Sigmoid colon (tissue), 7 donors: Measurements from ENCODE around the gene KCNIP3. TPM values are rescaled to one million over a fixed set of nuclear protein-coding genes. Genes with fewer than 3 reads are reported as not detected.

Source experiments
- DNase-seq: peaks from one replicate; pipeline ENCODE4 v3.0.0-alpha.2; 2019
- H3K27ac ChIP-seq, 4 donors: fragments of 200-600 bp; sonication (generic); one replicate each; pipeline ENCODE4 v1.5.1; 2016 to 2019; ENCODE audit warnings: mild to moderate bottlenecking in 1 of 4
- H3K27me3 ChIP-seq, 3 donors: fragments of 200-600 bp; sonication (generic); one replicate each; pipeline ENCODE4 v1.5.1; 2019; ENCODE audit warnings: mild to moderate bottlenecking in 1 of 3
- H3K36me3 ChIP-seq, 4 donors: fragments of 200-600 bp; sonication (generic); one replicate each; pipeline ENCODE4 v1.5.1; 2016 to 2019
- H3K4me1 ChIP-seq, 4 donors: fragments of 200-600 bp; sonication (generic); one replicate each; pipeline ENCODE4 v1.5.1; 2017 to 2019
- H3K4me3 ChIP-seq, 4 donors: fragments of 200-600 bp; sonication (generic); one replicate each; pipeline ENCODE4 v1.5.1; 2017 to 2019; ENCODE audit warnings: mild to moderate bottlenecking in 2 of 4, moderate library complexity in 1 of 4
- H3K9me3 ChIP-seq, 4 donors: fragments of 200-600 bp in 3 of 4; sonication (generic) in 3 of 4; one replicate each; pipeline versions ENCODE4 v1.5.1 to v1.6.1; 2013 to 2019
- EP300 ChIP-seq, 4 donors: sonication (generic); formaldehyde crosslinking; IDR thresholded peaks; one replicate each; pipeline ENCODE4 v1.6.1; 2017; ENCODE audit warnings: antibody characterized with exemption in 4 of 4
- POLR2A ChIP-seq, 2 donors: fragments of 450-650 bp; IDR thresholded peaks; one replicate each; pipeline ENCODE4 v1.6.1; 2016; ENCODE audit warnings: antibody characterized with exemption in 2 of 2, mild to moderate bottlenecking in 2 of 2, moderate library complexity in 2 of 2
- POLR2AphosphoS5 ChIP-seq, 4 donors: sonication (generic); formaldehyde crosslinking; IDR thresholded peaks; one replicate each; pipeline ENCODE4 v1.6.1; 2017; ENCODE audit warnings: antibody characterized with exemption in 4 of 4
- WGBS, 2 donors: extraction: QIAGEN DNeasy Blood & Tissue Kit; methylation state at CpG; one replicate each; pipeline ENCODE4 v1.1.7; 2013; 5-methylcytosine and 5-hydroxymethylcytosine counted together
- intact Hi-C: fragments of 100-400 bp; cut with DNase I; formaldehyde crosslinking; loops from one replicate; pipeline ENCODE4 v1.15.1; 2023
- polyA plus RNA-seq, 3 donors: library from polyadenylated mRNA; stranded (reverse); fragments of 200-250 nt; gene quantifications; one replicate each; pipeline ENCODE4 v1.2.3, GENCODE V29; 2013
- total RNA-seq, 4 donors: library from RNA; depleted of rRNA; stranded (reverse); fragments of >200 nt; gene quantifications; one replicate each; pipeline ENCODE4 v1.1.0, GENCODE V29; 2016
- TF ChIP-seq, protein P1 (sequence below), 4 experiments: fragments of 450-650 bp in 3 of 4; fragments of 200-600 bp in 1 of 4; IDR thresholded peaks; one replicate each; pipeline ENCODE4 v1.5.1; 2016 to 2019; ENCODE audit warnings: antibody characterized with exemption in 4 of 4, mild to moderate bottlenecking in 3 of 4, moderate library complexity in 2 of 4
- donor health status: healthy with polysubstance abuse.
- donor health status: Bipolar disorder and iron deficiency.
- donor health status: healthy.

The KCNIP3 gene
- total and polyA plus RNA-seq, 7 donors, result 1.8 to 23.8 (median 11.8) TPM

DNA sequence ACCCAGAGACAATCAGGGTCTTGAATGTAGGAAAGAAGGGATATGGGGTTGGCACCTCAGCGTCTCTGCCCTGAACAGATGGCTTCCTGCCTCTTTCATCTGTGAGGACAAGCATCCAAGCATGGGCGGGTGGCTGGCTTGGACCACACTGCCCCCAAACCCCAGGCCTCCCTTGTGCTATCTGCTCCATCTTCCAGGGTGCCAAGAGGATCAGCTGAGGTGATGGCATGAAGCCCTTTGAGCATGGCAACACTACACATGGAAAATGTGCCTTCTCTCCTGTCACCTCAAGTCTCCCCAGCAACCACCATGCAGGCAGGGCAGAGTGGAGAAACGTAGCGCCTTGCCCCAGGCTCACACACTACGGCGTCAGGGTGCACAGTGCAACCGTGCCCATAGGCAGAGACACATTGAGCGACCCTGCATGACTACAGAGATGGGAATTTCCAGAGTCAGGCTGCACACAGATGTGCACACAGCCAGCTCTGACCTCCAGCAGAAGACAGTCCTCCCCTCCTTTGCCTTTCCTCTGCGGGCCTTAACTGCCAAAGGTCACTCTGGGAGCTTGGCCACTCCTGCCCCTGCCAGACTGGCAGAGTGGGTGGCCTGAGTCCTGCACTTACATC, 1.5 kb downstream of the KCNIP3 start:
- H3K36me3 ChIP-seq, result no peaks in the 10 kb centered on the region
- WGBS, 2 donors, result 87 to 88% methylated on average over 9 of the region's 9 CpGs
- H3K27me3 ChIP-seq, result peaks cover 4 to 48% (median 16%) of the 10 kb centered on the region in 3 donors
- H3K4me3 ChIP-seq, result no peak overlapping the region
- TF ChIP-seq POLR2A (IDR thresholded peaks at IDR 0.05) (no peak), POLR2AphosphoS5 (IDR thresholded peaks at IDR 0.05) (no peak), EP300 (IDR thresholded peaks at IDR 0.05) (no peak)
- TF ChIP-seq, protein P1, sequence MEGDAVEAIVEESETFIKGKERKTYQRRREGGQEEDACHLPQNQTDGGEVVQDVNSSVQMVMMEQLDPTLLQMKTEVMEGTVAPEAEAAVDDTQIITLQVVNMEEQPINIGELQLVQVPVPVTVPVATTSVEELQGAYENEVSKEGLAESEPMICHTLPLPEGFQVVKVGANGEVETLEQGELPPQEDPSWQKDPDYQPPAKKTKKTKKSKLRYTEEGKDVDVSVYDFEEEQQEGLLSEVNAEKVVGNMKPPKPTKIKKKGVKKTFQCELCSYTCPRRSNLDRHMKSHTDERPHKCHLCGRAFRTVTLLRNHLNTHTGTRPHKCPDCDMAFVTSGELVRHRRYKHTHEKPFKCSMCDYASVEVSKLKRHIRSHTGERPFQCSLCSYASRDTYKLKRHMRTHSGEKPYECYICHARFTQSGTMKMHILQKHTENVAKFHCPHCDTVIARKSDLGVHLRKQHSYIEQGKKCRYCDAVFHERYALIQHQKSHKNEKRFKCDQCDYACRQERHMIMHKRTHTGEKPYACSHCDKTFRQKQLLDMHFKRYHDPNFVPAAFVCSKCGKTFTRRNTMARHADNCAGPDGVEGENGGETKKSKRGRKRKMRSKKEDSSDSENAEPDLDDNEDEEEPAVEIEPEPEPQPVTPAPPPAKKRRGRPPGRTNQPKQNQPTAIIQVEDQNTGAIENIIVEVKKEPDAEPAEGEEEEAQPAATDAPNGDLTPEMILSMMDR (IDR thresholded peaks at IDR 0.05), result no peak
- peaks cover 0 to 3% (median 0%) of the 10 kb centered on the region in 4 donors for H3K4me1 ChIP-seq
- no peak for DNase-seq
- intact Hi-C loops, result no loop called here
- H3K27ac ChIP-seq, result no peak overlapping the region
- no peaks in the 10 kb centered on the region for H3K9me3 ChIP-seq

DNA sequence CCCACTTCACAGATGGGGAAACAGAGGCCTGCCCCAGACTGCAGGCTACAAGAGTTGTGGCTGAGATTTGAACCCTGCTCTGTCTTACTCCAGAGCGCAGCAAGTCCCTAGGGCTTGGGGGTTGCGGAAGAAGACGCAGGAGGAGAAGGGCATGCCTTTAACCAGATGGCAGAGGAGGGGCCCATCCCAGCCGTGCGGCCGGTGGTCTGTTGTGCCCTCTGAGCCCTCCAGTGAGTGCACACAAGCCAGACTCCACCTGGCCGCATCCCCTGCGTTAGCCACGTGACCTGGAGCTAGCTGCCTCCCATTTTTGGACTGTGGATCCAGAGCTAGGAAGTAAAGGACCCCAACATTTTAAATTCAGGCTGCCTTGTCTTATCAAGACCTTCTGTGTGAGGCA, 2.8 kb downstream of the KCNIP3 start:
- intact Hi-C loops, result no loop called here
- Histone ChIP-seq H3K4me3 (no peak overlapping the region), H3K27me3 (peaks cover 4 to 49% (median 16%) of the 10 kb centered on the region in 3 donors), H3K36me3 (no peaks in the 10 kb centered on the region), H3K9me3 (no peaks in the 10 kb centered on the region), H3K27ac (no peak overlapping the region), H3K4me1 (peaks cover 0 to 3% (median 0%) of the 10 kb centered on the region in 4 donors)
- DNase-seq, result no peak
- TF ChIP-seq, protein P1 (IDR thresholded peaks at IDR 0.05), result no peak
- WGBS, 2 donors, result 63 to 87% methylated on average over 9 of the region's 9 CpGs

DNA sequence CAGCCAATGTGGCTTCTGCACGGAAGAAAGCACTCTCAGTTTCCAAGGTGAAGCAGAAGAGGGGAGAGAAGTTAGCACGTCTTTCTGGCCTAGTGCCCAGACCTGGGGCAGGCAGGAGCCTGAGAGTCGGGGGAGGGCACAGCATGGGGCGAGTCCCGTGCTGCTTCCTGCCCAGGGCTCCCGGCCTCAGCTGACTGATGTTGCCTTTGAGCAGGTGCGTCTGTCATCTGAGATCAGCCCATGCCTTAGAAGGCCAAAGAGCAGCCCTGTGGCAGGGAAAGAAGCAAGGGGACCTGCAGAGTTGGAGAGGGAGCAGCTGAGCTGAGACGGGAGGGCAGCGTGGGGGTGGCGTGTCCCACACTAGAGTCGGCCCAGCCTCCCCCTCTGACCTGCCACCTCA, 3.3 kb downstream of the KCNIP3 start:
- no peak overlapping the region for H3K27ac ChIP-seq
- 11 to 25% methylated on average over 11 of the region's 11 CpGs for WGBS, 2 donors
- no peak for TF ChIP-seq POLR2AphosphoS5 (IDR thresholded peaks at IDR 0.05)
- no peak for TF ChIP-seq POLR2A (IDR thresholded peaks at IDR 0.05)
- TF ChIP-seq, protein P1 (IDR thresholded peaks at IDR 0.05), result no peak
- no peak for TF ChIP-seq EP300 (IDR thresholded peaks at IDR 0.05)
- no peak overlapping the region for H3K4me3 ChIP-seq
- H3K36me3 ChIP-seq, result no peaks in the 10 kb centered on the region
- H3K27me3 ChIP-seq, result peaks cover 4 to 49% (median 16%) of the 10 kb centered on the region in 3 donors
- DNase-seq, result no peak
- peaks cover 0 to 3% (median 0%) of the 10 kb centered on the region in 4 donors for H3K4me1 ChIP-seq
- no peaks in the 10 kb centered on the region for H3K9me3 ChIP-seq
- intact Hi-C loops, result no loop called here

DNA sequence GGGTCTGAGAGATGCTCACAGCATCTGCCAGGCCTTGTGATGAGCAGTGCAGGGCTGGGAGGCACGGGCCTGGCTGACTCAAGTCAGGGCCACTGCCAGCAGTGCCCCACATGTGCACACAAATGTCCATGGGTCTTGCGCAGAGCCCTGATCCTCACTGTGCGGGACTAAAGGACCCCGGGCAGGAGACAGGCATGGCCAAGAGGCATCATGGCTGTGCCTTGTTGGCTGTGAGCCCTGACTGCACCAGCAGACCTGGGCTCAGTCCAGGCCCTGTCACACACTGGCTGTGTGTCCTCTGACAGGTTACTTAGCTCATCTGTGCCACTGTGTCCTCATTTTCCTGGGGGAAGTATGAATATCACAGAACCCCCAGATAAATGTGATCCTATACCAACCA, 4.0 kb downstream of the KCNIP3 start:
- peaks cover 0 to 3% (median 0%) of the 10 kb centered on the region in 4 donors for H3K4me1 ChIP-seq
- DNase-seq, result no peak
- H3K9me3 ChIP-seq, result no peaks in the 10 kb centered on the region
- H3K27me3 ChIP-seq, result peaks cover 4 to 49% (median 16%) of the 10 kb centered on the region in 3 donors
- TF ChIP-seq POLR2AphosphoS5 (IDR thresholded peaks at IDR 0.05) (no peak), EP300 (IDR thresholded peaks at IDR 0.05) (no peak), POLR2A (IDR thresholded peaks at IDR 0.05) (no peak)
- TF ChIP-seq, protein P1 (IDR thresholded peaks at IDR 0.05), result no peak
- 77 to 88% methylated on average over 4 of the region's 4 CpGs for WGBS, 2 donors
- no peak overlapping the region for H3K4me3 ChIP-seq
- no peak overlapping the region for H3K27ac ChIP-seq
- intact Hi-C loops, result no loop called here
- H3K36me3 ChIP-seq, result no peaks in the 10 kb centered on the region
